ENCODE data around the gene SHROOM3. TPM values are rescaled to one million over a fixed set of nuclear protein-coding genes. Genes with fewer than 3 reads are reported as not detected.

SHROOM3 gene
- polyA plus RNA-seq, 1 donor from 2014 or later: 2.7 TPM

GRCh38 chr4:76688619-76689144 lies 253.7 kb downstream of the SHROOM3 start:
- Histone ChIP-seq H2AFZ (ENCODE audit: low read depth, low read length) (peak overlapping the region; percentile 77), H3K9me2 (ENCODE audit: insufficient read depth, low read length) (no peaks in the 10 kb centered on the region), H3K79me2 (replicated peaks; ENCODE audit: insufficient read depth, low read length) (peaks cover 45% of the 10 kb centered on the region), H3K4me2 (ENCODE audit: low read length) (peak overlapping the region; percentile 90), H4K20me1 (ENCODE audit: insufficient read depth) (no peaks in the 10 kb centered on the region), H3K9ac (ENCODE audit: low read length) (peak overlapping the region; percentile 69), H3K4me3 (ENCODE audit: low read length) (peak overlapping the region; percentile 70), H3K9me3 (ENCODE audit: low read length) (no peaks in the 10 kb centered on the region), H3F3A (ENCODE audit: insufficient read depth, low read length, poor library complexity, severe bottlenecking) (peaks cover 6% of the 10 kb centered on the region), H3K27ac (ENCODE audit: low read length) (peak overlapping the region; percentile 75), H3K36me3 (ENCODE audit: insufficient read depth, low read length) (no peaks in the 10 kb centered on the region), H3K27me3 (ENCODE audit: insufficient read depth, low read depth, low read length) (no peaks in the 10 kb centered on the region)
- TF ChIP-seq, protein P1, sequence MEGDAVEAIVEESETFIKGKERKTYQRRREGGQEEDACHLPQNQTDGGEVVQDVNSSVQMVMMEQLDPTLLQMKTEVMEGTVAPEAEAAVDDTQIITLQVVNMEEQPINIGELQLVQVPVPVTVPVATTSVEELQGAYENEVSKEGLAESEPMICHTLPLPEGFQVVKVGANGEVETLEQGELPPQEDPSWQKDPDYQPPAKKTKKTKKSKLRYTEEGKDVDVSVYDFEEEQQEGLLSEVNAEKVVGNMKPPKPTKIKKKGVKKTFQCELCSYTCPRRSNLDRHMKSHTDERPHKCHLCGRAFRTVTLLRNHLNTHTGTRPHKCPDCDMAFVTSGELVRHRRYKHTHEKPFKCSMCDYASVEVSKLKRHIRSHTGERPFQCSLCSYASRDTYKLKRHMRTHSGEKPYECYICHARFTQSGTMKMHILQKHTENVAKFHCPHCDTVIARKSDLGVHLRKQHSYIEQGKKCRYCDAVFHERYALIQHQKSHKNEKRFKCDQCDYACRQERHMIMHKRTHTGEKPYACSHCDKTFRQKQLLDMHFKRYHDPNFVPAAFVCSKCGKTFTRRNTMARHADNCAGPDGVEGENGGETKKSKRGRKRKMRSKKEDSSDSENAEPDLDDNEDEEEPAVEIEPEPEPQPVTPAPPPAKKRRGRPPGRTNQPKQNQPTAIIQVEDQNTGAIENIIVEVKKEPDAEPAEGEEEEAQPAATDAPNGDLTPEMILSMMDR (IDR thresholded peaks at IDR 0.05; ENCODE audit: poor library complexity, severe bottlenecking): no peak
- TF ChIP-seq POLR2AphosphoS5 (IDR thresholded peaks at IDR 0.05) (peak; percentile 53), TAF1 (IDR thresholded peaks at IDR 0.05; ENCODE audit: low read depth) (peak; percentile 26), MXI1 (conservative IDR thresholded peaks at IDR 0.05; ENCODE audit: poor library complexity, severe bottlenecking) (no peak), SMC3 (conservative IDR thresholded peaks at IDR 0.05; ENCODE audit: poor library complexity) (no peak), REST (IDR thresholded peaks at IDR 0.05; ENCODE audit: borderline replicate concordance) (peak; percentile 11), EZH2 (IDR thresholded peaks at IDR 0.05; ENCODE audit: borderline replicate concordance, insufficient read depth, low read length, poor library complexity, severe bottlenecking) (no peak), RAD21 (conservative IDR thresholded peaks at IDR 0.05) (no peak), EP300 (conservative IDR thresholded peaks at IDR 0.05; ENCODE audit: poor library complexity, severe bottlenecking) (no peak)

GRCh38 chr4:76689145-76689817 lies 254.3 kb downstream of the SHROOM3 start:
- Histone ChIP-seq H3K36me3 (ENCODE audit: insufficient read depth, low read length) (no peaks in the 10 kb centered on the region), H3K9me3 (ENCODE audit: low read length) (no peaks in the 10 kb centered on the region), H4K20me1 (ENCODE audit: insufficient read depth) (no peaks in the 10 kb centered on the region), H3K9me2 (ENCODE audit: insufficient read depth, low read length) (no peaks in the 10 kb centered on the region), H2AFZ (ENCODE audit: low read depth, low read length) (peak overlapping the region; percentile 77), H3K4me2 (ENCODE audit: low read length) (peak overlapping the region; percentile 95), H3K27me3 (ENCODE audit: insufficient read depth, low read depth, low read length) (no peaks in the 10 kb centered on the region), H3F3A (ENCODE audit: insufficient read depth, low read length, poor library complexity, severe bottlenecking) (peaks cover 6% of the 10 kb centered on the region), H3K79me2 (replicated peaks; ENCODE audit: insufficient read depth, low read length) (peaks cover 51% of the 10 kb centered on the region), H3K9ac (ENCODE audit: low read length) (peak overlapping the region; percentile 69), H3K4me3 (ENCODE audit: low read length) (peak overlapping the region; percentile 79), H3K27ac (ENCODE audit: low read length) (peak overlapping the region; percentile 75)
- TF ChIP-seq RAD21 (conservative IDR thresholded peaks at IDR 0.05): peak; percentile 26
- peak; percentile 51 for TF ChIP-seq MXI1 (conservative IDR thresholded peaks at IDR 0.05; ENCODE audit: poor library complexity, severe bottlenecking)
- peak; percentile 34 for TF ChIP-seq TAF1 (IDR thresholded peaks at IDR 0.05; ENCODE audit: low read depth)
- no peak for TF ChIP-seq EZH2 (IDR thresholded peaks at IDR 0.05; ENCODE audit: borderline replicate concordance, insufficient read depth, low read length, poor library complexity, severe bottlenecking)
- TF ChIP-seq, protein P1 (IDR thresholded peaks at IDR 0.05; ENCODE audit: poor library complexity, severe bottlenecking): no peak
- peak; percentile 22 for TF ChIP-seq REST (IDR thresholded peaks at IDR 0.05; ENCODE audit: borderline replicate concordance)
- peak; percentile 9 for TF ChIP-seq POLR2AphosphoS5 (IDR thresholded peaks at IDR 0.05)
- TF ChIP-seq EP300 (conservative IDR thresholded peaks at IDR 0.05; ENCODE audit: poor library complexity, severe bottlenecking): no peak
- TF ChIP-seq SMC3 (conservative IDR thresholded peaks at IDR 0.05; ENCODE audit: poor library complexity): no peak

Data from neural cell (in vitro differentiated cells).